GM12878 (cell line): ENCODE results near the gene MAD1L1.

ENCODE experiments used
- EP300 ChIP-seq, 2 experiments: fragments of 150-350 bp in 1 of 2; IDR thresholded peaks; 2 replicates each; pipeline ENCODE4 v1.6.1; 2011 to 2012; ENCODE audit warnings: low read depth in 2 of 2, low read length in 2 of 2, borderline replicate concordance in 1 of 2, improper control_type of control experiment in 1 of 2, inconsistent platforms in 1 of 2; ENCODE audit not compliant: control insufficient read depth in 1 of 2
- POLR2AphosphoS5 ChIP-seq: IDR thresholded peaks from 2 replicates; pipeline ENCODE4 v1.6.1; 2011; ENCODE audit warnings: mild to moderate bottlenecking, low read length, inconsistent platforms
- TF ChIP-seq, protein P1 (sequence below), 3 experiments: IDR thresholded peaks in 2 of 3; conservative IDR thresholded peaks in 1 of 3; 2 replicates each; pipeline ENCODE4 v1.5.1; 2011; ENCODE audit warnings: low read depth in 3 of 3, low read length in 3 of 3, mild to moderate bottlenecking in 3 of 3, control low read depth in 2 of 3, moderate library complexity in 2 of 3, inconsistent platforms in 1 of 3, mixed read lengths in 1 of 3; ENCODE audit not compliant: control insufficient read depth in 2 of 3, insufficient read depth in 1 of 3; ENCODE audit errors: extremely low read depth in 1 of 3

DNA sequence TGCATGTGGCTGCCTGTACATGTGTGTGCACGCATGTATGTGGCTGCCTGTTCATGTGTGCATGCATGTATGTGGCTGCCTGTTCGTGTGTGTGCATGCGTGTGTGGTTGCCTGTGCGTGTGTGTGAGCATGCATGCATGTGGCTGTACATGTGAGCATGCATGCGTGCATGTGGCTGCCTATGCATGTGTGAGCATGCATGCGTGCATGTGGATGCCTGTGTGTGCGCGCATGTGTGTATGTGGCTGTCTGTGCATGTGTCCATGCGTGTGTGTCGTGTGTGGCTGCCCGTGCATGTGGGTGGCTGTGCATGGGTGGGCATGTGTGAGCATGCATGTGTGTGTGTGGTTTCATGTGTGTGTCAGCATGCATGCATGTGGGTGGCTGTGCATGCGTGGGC is 344.3 kb downstream of the MAD1L1 start:
- TF ChIP-seq, protein P1, sequence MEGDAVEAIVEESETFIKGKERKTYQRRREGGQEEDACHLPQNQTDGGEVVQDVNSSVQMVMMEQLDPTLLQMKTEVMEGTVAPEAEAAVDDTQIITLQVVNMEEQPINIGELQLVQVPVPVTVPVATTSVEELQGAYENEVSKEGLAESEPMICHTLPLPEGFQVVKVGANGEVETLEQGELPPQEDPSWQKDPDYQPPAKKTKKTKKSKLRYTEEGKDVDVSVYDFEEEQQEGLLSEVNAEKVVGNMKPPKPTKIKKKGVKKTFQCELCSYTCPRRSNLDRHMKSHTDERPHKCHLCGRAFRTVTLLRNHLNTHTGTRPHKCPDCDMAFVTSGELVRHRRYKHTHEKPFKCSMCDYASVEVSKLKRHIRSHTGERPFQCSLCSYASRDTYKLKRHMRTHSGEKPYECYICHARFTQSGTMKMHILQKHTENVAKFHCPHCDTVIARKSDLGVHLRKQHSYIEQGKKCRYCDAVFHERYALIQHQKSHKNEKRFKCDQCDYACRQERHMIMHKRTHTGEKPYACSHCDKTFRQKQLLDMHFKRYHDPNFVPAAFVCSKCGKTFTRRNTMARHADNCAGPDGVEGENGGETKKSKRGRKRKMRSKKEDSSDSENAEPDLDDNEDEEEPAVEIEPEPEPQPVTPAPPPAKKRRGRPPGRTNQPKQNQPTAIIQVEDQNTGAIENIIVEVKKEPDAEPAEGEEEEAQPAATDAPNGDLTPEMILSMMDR (IDR thresholded peaks at IDR 0.05 in 2 of 3, conservative IDR thresholded peaks at IDR 0.05 in 1 of 3; ENCODE audit: control insufficient read depth in 2 of 3, extremely low read depth in 1 of 3, insufficient read depth in 1 of 3, low read depth in 3 of 3, low read length in 3 of 3): no peak
- no peak for TF ChIP-seq EP300 (IDR thresholded peaks at IDR 0.05; ENCODE audit: borderline replicate concordance in 1 of 2, control insufficient read depth in 1 of 2, low read depth in 2 of 2, low read length in 2 of 2)
- no peak for TF ChIP-seq POLR2AphosphoS5
